NCI-H748 (cell line): ENCODE measurements around the gene VAPB.

Experiments used
- DNase-seq: peaks from one replicate; lab custom pipeline; 2025; ENCODE audit not compliant: unreplicated experiment; lab: John Stamatoyannopoulos, UW

Gene VAPB

GRCh38 chr20:58479726-58480440, 90.9 kb downstream of the VAPB start:
- DNase-seq: no peak

- no peak for DNase-seq
Observed at GRCh38 chr20:58480551-58481336, 91.7 kb downstream of the VAPB start.

GRCh38 chr20:58481481-58482021, 92.5 kb downstream of the VAPB start:
- DNase-seq: peak; percentile 12

- no peak for DNase-seq
Observed at GRCh38 chr20:58482416-58482815, 93.4 kb downstream of the VAPB start.

GRCh38 chr20:58483051-58483450, 94.0 kb downstream of the VAPB start:
- no peak for DNase-seq

GRCh38 chr20:58483470-58483869, 94.4 kb downstream of the VAPB start:
- DNase-seq: no peak

- DNase-seq: no peak
Observed at GRCh38 chr20:58485393-58485792, 96.4 kb downstream of the VAPB start.

GRCh38 chr20:58486207-58486606, 97.2 kb downstream of the VAPB start:
- no peak for DNase-seq

GRCh38 chr20:58492074-58492718, 103.2 kb downstream of the VAPB start:
- no peak for DNase-seq

- no peak for DNase-seq
Observed at GRCh38 chr20:58492795-58493524, 103.9 kb downstream of the VAPB start.

GRCh38 chr20:58494923-58495622, 106.0 kb downstream of the VAPB start:
- DNase-seq: no peak

- DNase-seq: no peak
Observed at GRCh38 chr20:58495623-58496428, 106.8 kb downstream of the VAPB start.

- no peak for DNase-seq
Observed at GRCh38 chr20:58496429-58496769, 107.4 kb downstream of the VAPB start.

GRCh38 chr20:58497076-58497641, 108.1 kb downstream of the VAPB start:
- DNase-seq: no peak

- DNase-seq: no peak
Observed at GRCh38 chr20:58497724-58498469, 108.9 kb downstream of the VAPB start.

- DNase-seq: no peak
Observed at GRCh38 chr20:58498470-58499068, 109.5 kb downstream of the VAPB start.

GRCh38 chr20:58500256-58500655, 111.2 kb downstream of the VAPB start:
- no peak for DNase-seq
